Panc1 (cell line): ENCODE measurements around the gene TUBB1. TPM values are rescaled to one million over a fixed set of nuclear protein-coding genes. Genes with fewer than 3 reads are reported as not detected.

Source experiments
- ATAC-seq: fragments of 200-7000 bp; cut with Tn5 transposase; 2 replicates; pipeline ENCODE4 v1.9.1; 2020; ENCODE audit warnings: mild to moderate bottlenecking, moderate library complexity
- BruUV-seq: library from RNA; stranded (reverse); fragments of 400-500 nt; replicated peaks from 2 replicates; lab custom pipeline; 2021; lab: Mats Ljungman, UMichigan
- CTCF ChIA-PET: fragments of 300-600 bp; sonication (Branson Sonifier 250); formaldehyde crosslinking; loops from one replicate; lab custom pipeline; 2022; ENCODE audit warnings: antibody characterized with exemption; lab: Charles Lee
- POLR2A ChIA-PET: fragments of 300-600 bp; sonication (Branson Sonifier 250); formaldehyde crosslinking; loops from one replicate; lab custom pipeline; 2022; ENCODE audit warnings: antibody characterized with exemption; lab: Charles Lee
- DNase-seq: peaks from one replicate; pipeline ENCODE4 v3.0.0-alpha.2; 2010; ENCODE audit warnings: low read depth, low spot score
- H3K27ac ChIP-seq: 2 replicates; pipeline ENCODE4 v1.5.1; 2011; ENCODE audit warnings: mild to moderate bottlenecking, low read length, inconsistent platforms
- H3K27me3 ChIP-seq: fragments of 200-500 bp; sonication (Bioruptor generic); 2 replicates; pipeline ENCODE4 v1.6.0; 2014; ENCODE audit warnings: low read length, inconsistent platforms; ENCODE audit not compliant: control insufficient read depth, insufficient read depth
- H3K36me3 ChIP-seq: fragments of 200-500 bp; sonication (Bioruptor generic); 2 replicates; pipeline ENCODE4 v1.5.1; 2014; ENCODE audit warnings: inconsistent platforms, mild to moderate bottlenecking, low read length, moderate library complexity; ENCODE audit not compliant: control insufficient read depth, insufficient read depth
- H3K4me1 ChIP-seq: 2 replicates; pipeline ENCODE4 v1.5.1; 2011; ENCODE audit warnings: inconsistent platforms, mild to moderate bottlenecking, low read length, moderate library complexity; ENCODE audit not compliant: control insufficient read depth, insufficient read depth
- H3K4me3 ChIP-seq, 2 experiments: 2 replicates each; pipeline ENCODE4 v1.5.1; 2011 to 2012; ENCODE audit warnings: low read depth in 2 of 2, low read length in 2 of 2, mild to moderate bottlenecking in 2 of 2, inconsistent platforms in 1 of 2, moderate library complexity in 1 of 2
- H3K9me3 ChIP-seq: fragments of 200-500 bp; sonication (Bioruptor generic); 2 replicates; pipeline ENCODE4 v1.5.1; 2014; ENCODE audit warnings: low read depth, mild to moderate bottlenecking, inconsistent platforms, low read length, moderate library complexity; ENCODE audit not compliant: control insufficient read depth, insufficient read depth
- CTCF ChIP-seq: fragments of 450-650 bp; IDR thresholded peaks from 2 replicates; pipeline ENCODE4 v1.5.1; 2017; ENCODE audit warnings: mild to moderate bottlenecking
- POLR2AphosphoS5 ChIP-seq: IDR thresholded peaks from 2 replicates; pipeline ENCODE4 v1.6.1; 2012; ENCODE audit warnings: mild to moderate bottlenecking, low read depth, low read length, moderate library complexity
- REST ChIP-seq, 2 experiments: IDR thresholded peaks; 2 replicates each; pipeline ENCODE4 v1.6.1; 2011 to 2012; ENCODE audit warnings: low read depth in 2 of 2, control low read depth in 1 of 2, low read length in 1 of 2, mild to moderate bottlenecking in 1 of 2, moderate library complexity in 1 of 2; ENCODE audit not compliant: insufficient read depth in 1 of 2
- SIN3A ChIP-seq: IDR thresholded peaks from 2 replicates; pipeline ENCODE4 v1.6.1; 2012; ENCODE audit warnings: low read depth, mild to moderate bottlenecking, low read length, moderate library complexity, borderline replicate concordance; ENCODE audit not compliant: insufficient read depth
- TCF7L2 ChIP-seq: IDR thresholded peaks from 2 replicates; pipeline ENCODE4 v1.6.1; 2011; ENCODE audit warnings: mild to moderate bottlenecking, low read depth, low read length, inconsistent platforms
- in situ Hi-C: cut with HindIII; loops from 2 replicates; pipeline ENCODE4 v1.10.0; 2016; ENCODE audit warnings: low sequenced_read_pairs, low pct_unique_long_range_greater_than_20kb
- intact Hi-C: fragments of 100-400 bp; cut with micrococcal nuclease; formaldehyde crosslinking; loops from one replicate; pipeline ENCODE4 v1.10.0; 2022; ENCODE audit not compliant: unreplicated experiment
- total RNA-seq: library from RNA; stranded (reverse); gene quantifications from one replicate; pipeline ENCODE4 v1.2.1, GENCODE V29; 2021; ENCODE audit not compliant: unreplicated experiment

Gene TUBB1
- total RNA-seq, 1 experiment from 2014 or later: not detected

GRCh38 chr20:59015812-59016711 is 3.2 kb upstream of the TUBB1 start:
- CTCF ChIA-PET: no interaction called here
- in situ Hi-C loops (no loop called here), intact Hi-C loops (no loop called here)
- POLR2A ChIA-PET: no interaction called here
- H3K9me3 ChIP-seq: no peaks in the 10 kb centered on the region
- BruUV-seq: no TSS peak
- DNase-seq (no peak), ATAC-seq (no peak)
- no peak overlapping the region for H3K4me3 ChIP-seq
- H3K27me3 ChIP-seq: no peaks in the 10 kb centered on the region
- H3K4me1 ChIP-seq: no peaks in the 10 kb centered on the region
- TF ChIP-seq SIN3A: no peak
- no peak for TF ChIP-seq POLR2AphosphoS5
- TF ChIP-seq TCF7L2: no peak
- H3K27ac ChIP-seq: no peak overlapping the region
- no peaks in the 10 kb centered on the region for H3K36me3 ChIP-seq

GRCh38 chr20:59016795-59017492 is 2.3 kb upstream of the TUBB1 start:
- ATAC-seq (no peak), DNase-seq (no peak)
- TF ChIP-seq CTCF (no peak), REST (IDR thresholded peaks at IDR 0.05; ENCODE audit: insufficient read depth in 1 of 2, low read depth in 2 of 2, low read length in 1 of 2) (no peak), SIN3A (no peak), TCF7L2 (no peak), POLR2AphosphoS5 (no peak)
- no peaks in the 10 kb centered on the region for H3K4me1 ChIP-seq
- no peak overlapping the region for H3K27ac ChIP-seq
- BruUV-seq: no TSS peak
- H3K9me3 ChIP-seq: no peaks in the 10 kb centered on the region
- H3K27me3 ChIP-seq: no peaks in the 10 kb centered on the region
- no peak overlapping the region for H3K4me3 ChIP-seq
- intact Hi-C loops (no loop called here), in situ Hi-C loops (no loop called here)
- ChIA-PET CTCF (no interaction called here), POLR2A (no interaction called here)
- H3K36me3 ChIP-seq: no peaks in the 10 kb centered on the region
